Fibroblast of skin of back (primary cell): ENCODE measurements around the gene TMEM18.

Source experiments
- DNase-seq: peaks from one replicate; pipeline ENCODE4 v3.0.0-alpha.2; 2013

TMEM18 gene

GRCh38 chr2:650343-651310 lies 26.6 kb downstream of the TMEM18 start:
- DNase-seq: no peak

DNA sequence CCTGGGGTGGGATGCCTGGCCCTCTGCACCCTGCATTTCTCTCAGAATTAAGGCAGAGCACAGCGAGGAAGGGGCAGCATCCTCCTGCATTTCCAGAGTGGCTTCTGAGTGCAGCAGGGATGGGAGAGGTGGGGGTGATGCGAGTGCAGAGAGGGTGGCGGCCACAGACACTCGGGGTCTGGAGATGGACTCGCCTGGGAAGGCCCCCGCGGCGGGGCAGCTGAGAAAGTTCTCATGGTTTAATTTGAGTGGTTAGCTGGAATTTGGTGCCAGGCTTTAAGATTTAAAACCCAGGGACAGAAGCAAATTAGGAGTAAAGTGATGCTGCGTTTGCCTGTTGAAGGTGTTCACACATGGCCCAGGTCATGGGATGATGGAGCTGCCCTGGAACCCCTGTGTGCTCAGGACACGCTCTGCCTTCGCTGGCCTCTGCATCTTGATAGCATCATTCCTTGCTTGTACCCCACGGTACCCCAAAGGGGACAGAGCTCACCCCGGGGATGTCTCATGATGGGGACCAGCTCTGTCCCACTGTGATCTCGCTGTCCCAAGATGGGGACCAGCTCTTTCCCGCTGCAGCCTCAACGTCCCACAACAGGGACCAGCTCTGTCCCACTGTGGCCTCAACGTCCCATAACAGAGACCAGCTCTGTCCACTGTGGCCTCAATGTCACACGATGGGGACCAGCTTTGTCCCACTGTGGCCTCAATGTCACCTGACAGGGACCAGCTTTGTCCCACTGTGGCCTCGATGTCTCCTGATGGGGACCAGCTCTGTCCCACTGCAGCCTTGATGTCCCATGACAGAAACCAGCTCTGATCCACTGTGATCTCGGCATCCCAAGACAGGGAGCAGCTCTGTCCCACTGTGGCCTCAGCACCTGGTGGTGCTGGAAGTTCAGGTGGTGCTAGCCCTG lies 27.5 kb downstream of the TMEM18 start:
- DNase-seq: no peak

DNA sequence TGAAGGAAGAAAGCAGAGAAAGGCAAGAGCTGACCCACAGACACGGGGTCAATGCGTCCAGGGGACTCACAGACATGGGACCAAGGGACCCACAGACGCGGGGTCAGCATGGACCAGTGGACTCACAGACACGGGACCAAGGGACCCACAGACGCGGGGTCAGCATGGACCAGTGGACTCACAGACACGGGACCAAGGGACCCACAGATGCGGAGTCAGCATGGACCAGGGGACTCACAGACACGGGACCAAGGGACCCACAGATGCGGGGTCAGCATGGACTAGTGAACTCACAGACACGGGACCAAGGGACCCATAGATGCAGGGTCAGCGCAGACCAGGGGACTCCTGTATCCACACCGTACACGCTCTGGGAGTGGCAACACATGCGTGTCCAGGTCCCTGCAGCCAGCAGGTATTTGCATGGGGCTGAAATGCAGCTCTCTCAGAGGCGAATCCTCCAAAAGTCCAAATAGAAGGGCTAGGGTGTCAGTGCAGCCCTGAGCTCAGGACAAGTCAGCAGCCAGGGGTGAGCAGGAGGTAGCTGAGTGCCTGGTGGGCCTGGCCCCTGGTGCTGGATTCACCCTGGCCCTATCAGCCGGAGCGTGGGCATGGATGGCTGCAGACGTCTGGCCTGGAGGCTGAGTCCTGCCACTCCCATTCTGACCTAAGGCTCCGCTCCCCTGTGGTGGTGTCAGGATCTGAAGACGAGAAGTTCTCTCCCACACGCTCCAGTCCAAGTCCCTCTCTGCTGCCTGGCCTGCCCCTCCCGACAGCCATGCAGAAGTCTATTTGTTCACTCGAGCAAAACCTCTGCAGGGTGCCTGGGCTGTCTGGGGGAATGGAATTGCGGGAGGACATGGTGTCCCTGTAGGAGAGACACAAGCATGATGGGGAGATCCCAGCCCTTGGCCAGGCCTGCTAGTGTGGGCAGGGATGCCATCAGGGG lies 28.5 kb downstream of the TMEM18 start:
- no peak for DNase-seq

- DNase-seq: no peak
Measured at GRCh38 chr2:647691-648231, 29.4 kb downstream of the TMEM18 start.

GRCh38 chr2:647003-647560 lies 30.1 kb downstream of the TMEM18 start:
- no peak for DNase-seq

- DNase-seq: no peak
Measured at GRCh38 chr2:644871-645270, 32.3 kb downstream of the TMEM18 start.

- DNase-seq: no peak
Measured at GRCh38 chr2:643761-644160, 33.4 kb downstream of the TMEM18 start.

DNA sequence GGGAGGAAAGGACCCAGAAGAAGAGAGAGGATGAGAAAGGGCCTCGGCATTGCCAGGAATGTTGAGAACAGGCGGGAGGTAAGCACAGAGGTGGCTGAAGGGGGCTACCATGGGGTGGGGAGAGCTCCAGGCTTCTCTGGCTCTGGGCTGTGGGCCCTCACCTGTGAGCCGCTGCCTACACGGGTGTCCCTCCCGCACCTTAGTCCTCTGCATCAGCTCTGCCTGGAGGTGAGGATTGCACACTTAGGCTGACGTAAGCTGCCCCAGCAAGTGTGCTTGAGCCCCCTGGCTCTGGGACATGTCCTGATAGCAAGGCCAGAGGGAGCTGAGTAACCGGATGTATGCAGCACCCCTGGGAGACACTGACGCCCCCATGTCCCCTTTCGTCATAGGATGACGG lies 33.9 kb downstream of the TMEM18 start:
- DNase-seq: no peak

GRCh38 chr2:641872-642815 lies 35.1 kb downstream of the TMEM18 start:
- DNase-seq: no peak

- DNase-seq: no peak
Measured at GRCh38 chr2:641164-641871, 35.9 kb downstream of the TMEM18 start.

- no peak for DNase-seq
Measured at GRCh38 chr2:639703-640102, 37.5 kb downstream of the TMEM18 start.

- no peak for DNase-seq
Measured at GRCh38 chr2:637804-638203, 39.4 kb downstream of the TMEM18 start.

- no peak for DNase-seq
Measured at GRCh38 chr2:637406-637776, 39.8 kb downstream of the TMEM18 start.

GRCh38 chr2:636641-637405 lies 40.4 kb downstream of the TMEM18 start:
- peak; percentile 67 for DNase-seq

DNA sequence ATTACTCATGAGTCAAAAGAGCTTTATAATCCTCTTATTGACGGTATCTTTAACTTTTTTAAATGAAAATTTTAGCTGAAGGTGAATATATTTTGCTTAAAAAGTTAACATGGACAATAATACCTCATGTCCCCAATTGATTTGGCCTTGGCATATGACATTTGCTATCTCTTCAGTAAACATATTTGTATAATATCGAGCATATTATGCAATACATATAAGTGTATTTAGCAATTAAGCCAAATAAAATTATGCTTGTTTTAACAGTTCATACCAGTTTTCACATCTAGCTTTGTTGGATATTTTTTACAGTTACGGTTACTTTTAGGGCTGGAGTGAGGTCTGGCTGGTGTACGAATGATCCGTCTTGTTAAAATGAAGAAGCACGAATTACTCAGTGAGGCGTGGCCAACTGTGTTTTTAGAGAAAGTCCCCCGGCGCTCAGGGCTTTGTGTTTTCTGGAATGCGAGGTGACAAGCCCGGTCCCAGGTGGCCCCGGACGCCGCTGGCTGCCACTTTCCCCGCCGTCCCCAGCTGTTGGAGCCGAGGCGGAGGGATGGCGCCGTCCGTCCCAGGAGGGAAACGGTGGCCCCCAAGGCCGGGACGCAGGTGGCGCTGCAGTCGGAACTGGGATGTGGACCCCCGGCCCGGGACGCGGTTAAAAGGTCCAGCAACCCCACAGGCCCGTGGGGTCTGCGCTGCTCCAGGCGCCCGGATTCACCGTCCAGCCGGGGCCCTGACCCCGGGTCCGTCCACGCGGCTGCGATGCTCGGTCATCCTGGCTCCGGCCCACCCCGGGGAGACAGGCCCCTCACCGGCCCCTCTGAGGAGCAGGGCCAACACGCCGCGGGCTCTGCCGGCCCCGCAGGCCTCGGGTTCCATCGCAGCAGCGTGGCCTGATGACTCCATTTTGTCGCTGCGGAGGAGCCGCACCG lies 41.3 kb downstream of the TMEM18 start:
- DNase-seq: no peak

DNA sequence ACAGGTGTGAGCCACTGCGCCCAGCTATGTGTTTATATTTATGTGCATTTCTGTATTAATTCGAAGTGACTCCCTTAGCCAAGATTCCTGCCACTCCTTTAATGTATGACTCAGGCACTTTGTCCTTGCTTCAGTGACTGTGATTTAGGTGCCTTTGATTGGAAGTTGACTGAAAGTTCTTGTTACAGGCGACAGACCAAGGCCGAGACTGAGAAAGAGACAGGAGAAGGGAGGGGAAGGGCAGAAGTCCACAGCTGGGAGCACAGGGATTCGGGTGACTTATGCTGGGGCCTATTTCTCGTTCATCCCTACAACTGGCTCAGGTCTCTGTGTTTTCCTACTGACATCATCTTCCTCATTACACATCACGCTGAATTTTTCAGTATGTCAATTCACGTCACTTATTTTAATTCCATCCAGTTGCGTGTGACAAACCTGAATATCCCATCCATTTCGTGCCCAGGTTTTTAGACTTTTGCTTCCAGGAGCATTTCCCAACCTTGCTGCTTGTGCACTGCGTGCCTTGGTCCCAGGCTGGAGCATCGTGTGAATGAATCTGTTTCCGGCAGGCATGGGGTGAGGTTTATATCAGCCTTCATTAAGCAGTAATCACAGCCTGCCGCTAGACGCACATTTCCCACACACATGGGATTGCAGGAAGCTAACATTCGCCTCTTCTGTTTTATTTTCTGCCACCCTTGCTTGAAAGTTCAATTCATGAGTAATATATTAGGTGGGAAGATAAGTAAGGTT lies 42.4 kb downstream of the TMEM18 start:
- DNase-seq: no peak

GRCh38 chr2:634041-634440 lies 43.2 kb downstream of the TMEM18 start:
- no peak for DNase-seq
